ENCODE measurements around the gene ACSL6.

The ACSL6 gene

GRCh38 chr5:132016721-132017250 is 5.3 kb upstream of the ACSL6 start:
- DNase-seq (ENCODE audit: low spot score), result no peak

GRCh38 chr5:132013711-132014110 is 2.3 kb upstream of the ACSL6 start:
- DNase-seq (ENCODE audit: low spot score), result no peak

GRCh38 chr5:132013006-132013689 is 1.7 kb upstream of the ACSL6 start:
- DNase-seq (ENCODE audit: low spot score), result no peak

GRCh38 chr5:132012371-132013005 is 1.0 kb upstream of the ACSL6 start:
- no peak for DNase-seq (ENCODE audit: low spot score)

- no peak for DNase-seq (ENCODE audit: low spot score)
Measured at GRCh38 chr5:132010989-132011621, 353 bp downstream of the ACSL6 start.

GRCh38 chr5:132010645-132010988 is 841 bp downstream of the ACSL6 start:
- no peak for DNase-seq (ENCODE audit: low spot score)

GRCh38 chr5:132009706-132010405 is 1.6 kb downstream of the ACSL6 start:
- DNase-seq (ENCODE audit: low spot score), result no peak

GRCh38 chr5:132008961-132009680 is 2.3 kb downstream of the ACSL6 start:
- DNase-seq (ENCODE audit: low spot score), result peak; percentile 59

- no peak for DNase-seq (ENCODE audit: low spot score)
Measured at GRCh38 chr5:132008163-132008473, 3.3 kb downstream of the ACSL6 start.

- DNase-seq (ENCODE audit: low spot score), result peak; percentile 87
Measured at GRCh38 chr5:132007399-132008162, 3.9 kb downstream of the ACSL6 start.

- no peak for DNase-seq (ENCODE audit: low spot score)
Measured at GRCh38 chr5:132006331-132007120, 4.9 kb downstream of the ACSL6 start.

GRCh38 chr5:132005591-132005990 is 5.9 kb downstream of the ACSL6 start:
- DNase-seq (ENCODE audit: low spot score), result no peak

GRCh38 chr5:132003982-132004381 is 7.5 kb downstream of the ACSL6 start:
- no peak for DNase-seq (ENCODE audit: low spot score)

GRCh38 chr5:132003170-132003744 is 8.2 kb downstream of the ACSL6 start:
- DNase-seq (ENCODE audit: low spot score), result no peak

- DNase-seq (ENCODE audit: low spot score), result no peak
Measured at GRCh38 chr5:132002757-132003156, 8.7 kb downstream of the ACSL6 start.

GRCh38 chr5:132001647-132002561 is 9.6 kb downstream of the ACSL6 start:
- DNase-seq (ENCODE audit: low spot score), result peak; percentile 56

- no peak for DNase-seq (ENCODE audit: low spot score)
Measured at GRCh38 chr5:132000677-132001453, 10.6 kb downstream of the ACSL6 start.

GRCh38 chr5:132000241-132000490 is 11.3 kb downstream of the ACSL6 start:
- DNase-seq (ENCODE audit: low spot score), result no peak
